Measurements from ENCODE around the gene LETM1. TPM values are rescaled to one million over a fixed set of nuclear protein-coding genes. Genes with fewer than 3 reads are reported as not detected.

Gene LETM1
- total RNA-seq, 1 donor from 2014 or later, result 67.5 TPM

DNA sequence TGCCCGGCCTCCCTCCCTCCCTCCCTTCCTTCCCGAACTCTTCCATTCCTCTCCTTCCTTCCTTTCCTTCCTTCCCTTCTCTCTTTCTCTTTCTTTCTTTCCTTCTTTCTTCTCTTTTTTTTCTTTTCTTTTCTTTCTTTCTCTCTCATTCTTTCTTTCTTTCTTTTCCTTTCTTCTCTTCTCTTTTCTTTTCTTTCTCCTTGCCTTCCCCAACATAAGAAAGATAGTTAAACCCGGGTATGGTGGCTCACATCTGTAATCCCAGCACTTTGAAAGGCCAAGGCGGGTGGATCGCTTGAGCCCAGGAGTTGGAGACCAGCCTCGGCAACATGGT lies 40.7 kb upstream of the LETM1 start:
- DNase-seq (ENCODE audit: extremely low spot score in 2 of 2), result no peak
- TF ChIP-seq, protein P1, sequence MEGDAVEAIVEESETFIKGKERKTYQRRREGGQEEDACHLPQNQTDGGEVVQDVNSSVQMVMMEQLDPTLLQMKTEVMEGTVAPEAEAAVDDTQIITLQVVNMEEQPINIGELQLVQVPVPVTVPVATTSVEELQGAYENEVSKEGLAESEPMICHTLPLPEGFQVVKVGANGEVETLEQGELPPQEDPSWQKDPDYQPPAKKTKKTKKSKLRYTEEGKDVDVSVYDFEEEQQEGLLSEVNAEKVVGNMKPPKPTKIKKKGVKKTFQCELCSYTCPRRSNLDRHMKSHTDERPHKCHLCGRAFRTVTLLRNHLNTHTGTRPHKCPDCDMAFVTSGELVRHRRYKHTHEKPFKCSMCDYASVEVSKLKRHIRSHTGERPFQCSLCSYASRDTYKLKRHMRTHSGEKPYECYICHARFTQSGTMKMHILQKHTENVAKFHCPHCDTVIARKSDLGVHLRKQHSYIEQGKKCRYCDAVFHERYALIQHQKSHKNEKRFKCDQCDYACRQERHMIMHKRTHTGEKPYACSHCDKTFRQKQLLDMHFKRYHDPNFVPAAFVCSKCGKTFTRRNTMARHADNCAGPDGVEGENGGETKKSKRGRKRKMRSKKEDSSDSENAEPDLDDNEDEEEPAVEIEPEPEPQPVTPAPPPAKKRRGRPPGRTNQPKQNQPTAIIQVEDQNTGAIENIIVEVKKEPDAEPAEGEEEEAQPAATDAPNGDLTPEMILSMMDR (IDR thresholded peaks at IDR 0.05), result no peak
- TF ChIP-seq POLR2AphosphoS5 (IDR thresholded peaks at IDR 0.05; ENCODE audit: insufficient read depth in 1 of 2, low read depth in 1 of 2) (no peak), POLR2A (IDR thresholded peaks at IDR 0.05) (no peak)
- Histone ChIP-seq H3K4me3 (no peak overlapping the region), H3K27me3 (no peaks in the 10 kb centered on the region), H3K36me3 (peaks cover 0 to 7% of the 10 kb centered on the region in 2 donors), H3K9me3 (no peaks in the 10 kb centered on the region), H3K4me1 (no peaks in the 10 kb centered on the region), H3K27ac (no peak overlapping the region)
- intact Hi-C loops (cut with DNase I), result no loop called here

GRCh38 chr4:1895971-1896657 lies 40.2 kb upstream of the LETM1 start:
- DNase-seq (ENCODE audit: extremely low spot score in 2 of 2), result no peak
- intact Hi-C loops (cut with DNase I), result no loop called here
- TF ChIP-seq POLR2AphosphoS5 (IDR thresholded peaks at IDR 0.05; ENCODE audit: insufficient read depth in 1 of 2, low read depth in 1 of 2) (no peak), POLR2A (IDR thresholded peaks at IDR 0.05) (no peak)
- TF ChIP-seq, protein P1 (IDR thresholded peaks at IDR 0.05), result no peak

GRCh38 chr4:1890979-1891570 lies 35.1 kb upstream of the LETM1 start:
- H3K4me3 ChIP-seq, result no peak overlapping the region
- no peaks in the 10 kb centered on the region for H3K27me3 ChIP-seq
- no peaks in the 10 kb centered on the region for H3K4me1 ChIP-seq
- TF ChIP-seq, protein P1 (IDR thresholded peaks at IDR 0.05), result no peak
- no peak for TF ChIP-seq POLR2AphosphoS5 (IDR thresholded peaks at IDR 0.05; ENCODE audit: insufficient read depth in 1 of 2, low read depth in 1 of 2)
- TF ChIP-seq POLR2A (IDR thresholded peaks at IDR 0.05), result no peak
- H3K27ac ChIP-seq, result no peak overlapping the region
- intact Hi-C loops (cut with DNase I), result no loop called here
- H3K36me3 ChIP-seq, result no peaks in the 10 kb centered on the region
- no peak for DNase-seq (ENCODE audit: extremely low spot score in 2 of 2)
- no peaks in the 10 kb centered on the region for H3K9me3 ChIP-seq

More at GRCh38 chr4:1895971-1896657, 40.2 kb upstream of the LETM1 start:
- Histone ChIP-seq H3K4me3 (no peak overlapping the region), H3K36me3 (peaks cover 0 to 4% of the 10 kb centered on the region in 2 donors), H3K9me3 (no peaks in the 10 kb centered on the region), H3K27ac (no peak overlapping the region), H3K27me3 (no peaks in the 10 kb centered on the region), H3K4me1 (no peaks in the 10 kb centered on the region)

GRCh38 chr4:1887052-1887451 lies 31.1 kb upstream of the LETM1 start:
- H3K9me3 ChIP-seq, result no peaks in the 10 kb centered on the region
- H3K4me3 ChIP-seq, result no peak overlapping the region
- no peak for TF ChIP-seq POLR2A (IDR thresholded peaks at IDR 0.05)
- no peak for TF ChIP-seq POLR2AphosphoS5 (IDR thresholded peaks at IDR 0.05; ENCODE audit: insufficient read depth in 1 of 2, low read depth in 1 of 2)
- TF ChIP-seq, protein P1 (IDR thresholded peaks at IDR 0.05), result no peak
- no peak for DNase-seq (ENCODE audit: extremely low spot score in 2 of 2)
- H3K36me3 ChIP-seq, result no peaks in the 10 kb centered on the region
- no peaks in the 10 kb centered on the region for H3K4me1 ChIP-seq
- no peak overlapping the region for H3K27ac ChIP-seq
- intact Hi-C loops (cut with DNase I), result no loop called here
- no peaks in the 10 kb centered on the region for H3K27me3 ChIP-seq

- intact Hi-C loops (cut with DNase I), result no loop called here
- no peak for DNase-seq (ENCODE audit: extremely low spot score in 2 of 2)
- Histone ChIP-seq H3K36me3 (no peaks in the 10 kb centered on the region), H3K27ac (no peak overlapping the region), H3K4me3 (no peak overlapping the region), H3K9me3 (no peaks in the 10 kb centered on the region), H3K27me3 (no peaks in the 10 kb centered on the region), H3K4me1 (no peaks in the 10 kb centered on the region)
- TF ChIP-seq, protein P1 (IDR thresholded peaks at IDR 0.05), result no peak
- no peak for TF ChIP-seq POLR2AphosphoS5 (IDR thresholded peaks at IDR 0.05; ENCODE audit: insufficient read depth in 1 of 2, low read depth in 1 of 2)
These were observed 29.5 kb upstream of the LETM1 start for GRCh38 chr4:1885414-1885813.
